NOMO-1 treated with dmso at 0.1 percent for 144 hours (cell line): ENCODE results near the gene UBXN10.
A peak's percentile ranks its signal among the peaks of the same experiment; 100 is the strongest.

Experiments
- DNase-seq: peaks from one replicate; lab custom pipeline; 2025; ENCODE audit not compliant: unreplicated experiment; lab: John Stamatoyannopoulos, UW

The UBXN10 gene

DNA sequence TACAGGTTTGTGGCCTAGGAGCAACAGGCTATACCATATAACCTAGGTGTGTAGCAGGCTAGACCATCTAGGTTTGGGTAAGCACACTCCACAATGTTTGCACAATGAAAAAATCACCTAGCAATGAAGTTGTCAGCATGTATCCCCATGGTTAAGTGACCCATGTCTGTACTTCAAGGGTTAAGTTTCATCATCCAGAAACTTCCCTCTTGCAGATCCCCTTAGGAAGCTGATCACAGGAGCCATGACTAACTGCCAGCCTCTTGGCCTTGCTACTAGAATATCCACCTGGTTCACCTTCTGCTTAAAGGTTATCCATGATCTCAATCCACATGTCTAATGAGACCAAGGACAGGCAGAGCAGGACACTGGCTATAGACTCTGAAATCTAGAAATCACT, 3.5 kb upstream of the UBXN10 start:
- DNase-seq, result no peak

DNA sequence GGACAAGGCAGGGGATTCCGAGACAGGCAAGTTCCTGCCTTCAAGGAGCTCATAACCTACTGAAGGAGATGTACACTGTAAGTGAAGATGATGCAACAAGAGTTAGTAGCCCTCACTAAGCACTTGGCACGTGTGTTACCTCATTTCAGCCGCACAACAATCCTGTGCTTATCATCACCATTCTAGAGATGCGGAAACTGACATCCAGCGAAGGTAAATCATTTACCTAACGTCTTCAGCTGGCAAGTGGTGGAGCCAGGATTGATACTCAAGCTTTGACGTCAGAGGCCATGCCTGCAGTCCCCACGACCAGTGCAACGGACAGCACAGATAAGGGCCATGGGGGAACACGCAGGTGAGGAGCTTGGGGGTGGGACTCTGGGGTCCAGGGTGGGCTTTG, 2.9 kb upstream of the UBXN10 start:
- DNase-seq, result no peak

GRCh38 chr1:20183616-20184271, 2.2 kb upstream of the UBXN10 start:
- DNase-seq, result no peak

- DNase-seq, result peak; percentile 62
These were observed 1.4 kb upstream of the UBXN10 start for GRCh38 chr1:20184481-20184900.

DNA sequence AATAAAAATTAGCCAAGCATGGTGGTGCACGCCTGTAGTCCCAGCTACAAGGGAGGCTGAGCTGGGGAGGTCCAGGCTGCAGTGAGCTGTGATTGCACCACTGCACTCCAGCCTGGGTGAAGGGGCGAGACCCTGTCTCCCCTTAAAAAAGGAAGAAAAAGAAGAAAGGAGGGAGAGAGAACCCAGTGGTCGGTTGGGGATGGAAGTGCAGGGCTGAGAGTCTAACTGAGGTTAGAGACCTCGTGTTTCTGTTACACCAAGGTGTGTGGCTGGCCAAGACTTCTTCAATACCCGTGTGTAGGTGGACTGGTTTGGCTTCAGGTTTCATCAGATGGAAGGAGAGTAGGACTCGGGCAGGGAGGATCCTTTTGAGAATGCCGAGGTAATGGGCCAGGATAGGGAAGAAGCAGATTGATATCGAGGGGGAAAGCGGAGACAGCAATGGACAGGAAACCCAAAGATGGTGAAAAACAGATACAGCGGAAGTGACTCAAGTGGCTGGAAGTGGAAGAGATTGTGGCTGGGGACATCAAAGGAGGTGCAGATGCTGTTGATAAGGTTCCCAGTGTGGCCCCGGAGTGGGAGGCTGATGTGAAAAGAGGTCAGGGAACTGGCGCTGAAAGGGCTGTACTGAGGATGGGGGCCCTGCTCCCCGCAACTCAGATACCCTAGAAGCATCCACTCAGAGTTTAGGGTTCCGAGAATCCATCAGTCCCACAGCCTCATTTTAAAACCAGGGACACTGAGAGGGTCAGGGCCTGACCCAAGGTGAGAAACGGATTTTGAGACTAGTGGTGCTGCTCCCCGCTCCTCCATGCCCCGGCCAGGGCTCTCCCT, 681 bp upstream of the UBXN10 start:
- DNase-seq, result peak; percentile 4

GRCh38 chr1:20187103-20187812, 1.4 kb downstream of the UBXN10 start:
- DNase-seq, result no peak

DNA sequence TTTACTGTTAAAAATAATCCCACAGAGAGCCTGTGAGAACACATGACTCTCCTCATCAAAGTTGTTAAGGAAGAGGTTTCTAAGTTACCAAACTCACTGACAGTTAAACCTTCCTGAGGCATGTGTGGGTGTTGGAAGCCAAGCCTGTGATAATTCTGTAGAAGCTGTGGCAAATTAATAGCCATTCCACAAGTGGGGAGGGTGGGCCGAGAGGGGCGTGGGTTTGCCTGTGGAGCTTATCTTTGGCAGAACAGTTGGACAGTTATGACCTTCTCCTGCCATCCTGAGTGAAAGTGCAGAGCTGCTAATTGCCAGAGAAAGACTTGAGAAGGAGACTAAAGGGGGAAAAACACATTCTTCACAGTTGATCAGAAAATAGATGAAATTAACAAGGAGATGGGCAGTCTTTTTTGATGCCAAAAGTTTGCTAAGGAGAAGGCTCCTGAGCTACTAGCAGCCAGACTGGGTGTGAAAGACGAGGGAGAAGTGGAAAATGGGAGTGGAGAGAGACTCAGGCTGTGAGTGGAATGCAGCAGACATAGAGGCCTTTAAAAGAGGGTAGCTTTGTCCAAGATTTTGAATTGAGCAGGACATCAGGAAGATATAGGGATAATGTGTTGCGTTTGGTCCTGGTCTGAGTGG, 2.0 kb downstream of the UBXN10 start:
- no peak for DNase-seq

- DNase-seq, result no peak
These were observed 2.5 kb downstream of the UBXN10 start for GRCh38 chr1:20188455-20188817.

GRCh38 chr1:20189664-20190063, 3.8 kb downstream of the UBXN10 start:
- no peak for DNase-seq

- no peak for DNase-seq
These were observed 4.6 kb downstream of the UBXN10 start for GRCh38 chr1:20190256-20191160.

GRCh38 chr1:20191266-20191825, 5.5 kb downstream of the UBXN10 start:
- no peak for DNase-seq

DNA sequence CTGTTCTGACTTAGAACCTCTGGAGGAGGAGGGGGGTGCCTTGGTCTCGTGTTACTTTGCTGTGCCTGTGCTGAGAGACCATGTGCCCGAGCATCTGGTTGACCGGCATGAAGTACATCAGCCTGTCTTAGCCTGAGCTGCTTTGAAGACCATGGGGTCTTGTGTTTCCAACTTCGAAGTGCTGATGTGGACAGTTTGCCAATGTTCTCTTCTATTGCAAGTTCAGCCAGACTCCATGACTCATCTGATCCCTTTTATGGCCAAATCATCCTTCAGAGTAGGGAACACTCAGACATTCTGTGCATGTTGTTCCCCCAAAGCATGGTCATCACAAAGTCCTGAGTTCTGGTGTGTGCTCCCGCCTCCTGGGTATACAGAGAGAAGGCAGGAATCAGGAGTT, 6.5 kb downstream of the UBXN10 start:
- no peak for DNase-seq

GRCh38 chr1:20192871-20193411, 7.0 kb downstream of the UBXN10 start:
- DNase-seq, result no peak

- DNase-seq, result no peak
These were observed 8.3 kb downstream of the UBXN10 start for GRCh38 chr1:20194224-20194623.

DNA sequence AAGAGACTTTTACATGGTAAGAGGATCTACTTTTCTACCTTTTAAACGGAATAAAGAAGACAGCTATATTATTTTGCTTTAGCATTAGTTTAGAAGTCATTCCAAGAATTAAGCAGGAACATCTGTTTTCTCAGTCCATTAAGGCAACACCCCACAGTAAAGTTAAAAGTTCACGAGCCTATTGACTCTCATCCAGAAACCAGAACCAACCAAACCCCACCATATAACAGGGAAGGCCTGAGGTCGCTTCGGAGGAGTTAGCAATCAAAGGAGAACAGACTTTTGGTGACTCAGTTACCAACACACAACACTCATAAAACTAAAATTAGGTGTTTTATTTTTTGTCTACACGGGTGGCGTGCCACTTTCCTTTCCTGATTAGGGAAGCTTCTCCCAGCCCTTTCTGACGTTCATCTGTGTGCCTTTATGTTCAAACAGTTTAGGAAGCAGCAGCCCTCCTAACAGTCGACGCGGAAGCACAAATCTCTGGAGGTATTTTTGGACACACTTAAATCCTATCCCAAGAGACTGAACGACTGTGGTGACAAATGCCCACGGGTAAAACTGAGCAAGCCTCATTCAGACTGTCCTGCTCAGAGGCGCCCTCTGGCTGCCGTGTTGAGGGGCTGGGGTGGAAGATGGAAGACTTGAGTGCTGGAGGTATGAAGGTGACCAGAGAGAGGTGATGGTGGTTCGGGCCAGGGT, 9.0 kb downstream of the UBXN10 start:
- peak; percentile 75 for DNase-seq

- DNase-seq, result no peak
These were observed 9.5 kb downstream of the UBXN10 start for GRCh38 chr1:20195462-20195780.

DNA sequence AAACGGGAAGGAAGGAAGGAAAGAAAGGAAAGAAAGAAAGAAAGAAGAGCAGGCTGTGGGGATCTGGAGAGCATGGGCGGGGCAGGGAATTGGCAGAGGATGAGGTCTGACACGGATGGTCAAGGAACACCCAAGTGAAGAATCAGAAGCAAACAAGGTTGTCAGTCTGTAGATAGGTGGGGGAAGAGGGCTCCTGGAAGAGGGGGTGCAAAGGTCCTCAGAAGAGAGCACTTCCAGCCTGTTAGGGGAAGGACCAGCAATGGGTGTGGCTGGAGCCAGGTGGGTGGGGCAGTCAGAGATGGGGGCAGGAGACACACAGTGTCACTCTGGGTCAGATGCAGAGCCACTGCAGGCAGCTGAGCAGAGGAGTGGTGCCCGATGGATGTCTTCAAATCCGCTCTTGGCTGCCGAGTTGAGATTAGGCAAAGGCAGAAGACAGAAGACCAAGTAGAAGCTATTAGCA, 11.5 kb downstream of the UBXN10 start:
- no peak for DNase-seq

DNA sequence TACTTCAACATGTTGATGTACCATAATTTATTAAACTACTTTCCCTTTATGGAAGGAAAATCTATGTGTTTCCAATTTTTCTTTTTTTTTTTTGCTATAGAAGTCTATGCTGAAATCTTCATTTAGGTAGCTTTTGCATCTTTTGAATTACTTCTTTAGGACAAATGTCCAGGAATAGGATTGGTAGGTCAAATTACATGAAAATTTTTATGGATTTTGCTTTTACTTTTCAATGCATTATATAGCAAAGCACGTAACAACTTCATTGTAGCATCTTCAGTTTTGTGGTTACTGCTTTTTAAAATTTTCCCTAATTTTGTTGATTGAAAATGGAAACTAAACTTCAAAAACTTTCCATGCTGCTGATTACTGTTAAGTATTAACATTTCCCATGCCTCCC, 12.4 kb downstream of the UBXN10 start:
- no peak for DNase-seq

DNA sequence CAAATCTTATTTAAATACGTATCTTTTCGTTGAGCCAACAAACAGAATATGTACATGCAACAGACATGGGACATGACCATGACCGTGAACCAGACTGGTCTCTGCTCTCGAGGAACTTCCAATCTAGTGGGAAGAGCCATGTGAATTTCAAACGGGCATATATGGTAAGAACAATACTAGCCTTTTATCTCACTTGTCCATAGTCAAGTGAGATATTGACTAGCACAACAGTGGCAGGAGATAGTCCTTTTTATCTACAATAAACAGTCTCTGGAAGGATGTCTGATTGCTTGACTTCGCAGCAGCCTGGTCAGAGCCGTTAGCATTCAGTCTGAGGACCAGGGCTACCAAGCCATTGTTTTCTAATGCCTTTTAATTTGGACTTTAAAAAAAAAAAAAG, 13.0 kb downstream of the UBXN10 start:
- no peak for DNase-seq
